ENCODE data around the gene COQ8A. TPM values are rescaled to one million over a fixed set of nuclear protein-coding genes. Genes with fewer than 3 reads are reported as not detected.

Gene COQ8A
- polyA plus RNA-seq, 1 donor from 2014 or later: 13.2 TPM

DNA sequence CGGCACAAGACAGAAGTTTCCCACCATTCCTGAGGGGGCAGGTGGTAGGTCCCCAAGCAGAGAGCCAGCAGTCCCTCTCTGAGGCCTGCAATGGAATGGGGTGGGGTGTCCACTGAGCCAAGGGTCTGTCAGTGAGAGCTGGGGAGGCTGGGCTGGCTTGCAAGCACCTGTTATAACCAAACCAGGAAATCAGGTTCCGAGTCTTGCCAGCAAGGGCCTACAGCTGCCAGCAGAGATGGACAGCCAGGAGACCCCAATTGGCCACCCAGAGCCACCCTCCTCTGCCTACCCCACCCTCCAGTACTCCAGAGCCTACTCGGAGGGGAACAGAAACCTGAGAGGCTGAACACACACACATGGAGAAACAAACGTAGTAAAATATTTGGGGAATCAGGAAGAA, 37.5 kb upstream of the COQ8A start:
- no peaks in the 10 kb centered on the region for H3K27me3 ChIP-seq (ENCODE audit: insufficient read depth, low read depth, low read length)
- no peak overlapping the region for H3K27ac ChIP-seq (ENCODE audit: low read length)
- no peak overlapping the region for H2AFZ ChIP-seq (ENCODE audit: low read depth, low read length)
- H3K9me2 ChIP-seq (ENCODE audit: insufficient read depth, low read length): no peaks in the 10 kb centered on the region
- no peaks in the 10 kb centered on the region for H3K9me3 ChIP-seq (ENCODE audit: low read length)
- TF ChIP-seq SMC3 (conservative IDR thresholded peaks at IDR 0.05; ENCODE audit: poor library complexity) (no peak), EP300 (conservative IDR thresholded peaks at IDR 0.05; ENCODE audit: poor library complexity, severe bottlenecking) (no peak), RAD21 (conservative IDR thresholded peaks at IDR 0.05) (no peak)
- H3K4me3 ChIP-seq (ENCODE audit: low read length): no peak overlapping the region
- no peaks in the 10 kb centered on the region for H4K20me1 ChIP-seq (ENCODE audit: insufficient read depth)
- no peaks in the 10 kb centered on the region for H3F3A ChIP-seq (ENCODE audit: insufficient read depth, low read length, poor library complexity, severe bottlenecking)
- no peaks in the 10 kb centered on the region for H3K36me3 ChIP-seq (ENCODE audit: insufficient read depth, low read length)
- H3K4me2 ChIP-seq (ENCODE audit: low read length): no peak overlapping the region
- no peaks in the 10 kb centered on the region for H3K79me2 ChIP-seq (replicated peaks; ENCODE audit: insufficient read depth, low read length)
- no peak overlapping the region for H3K9ac ChIP-seq (ENCODE audit: low read length)

DNA sequence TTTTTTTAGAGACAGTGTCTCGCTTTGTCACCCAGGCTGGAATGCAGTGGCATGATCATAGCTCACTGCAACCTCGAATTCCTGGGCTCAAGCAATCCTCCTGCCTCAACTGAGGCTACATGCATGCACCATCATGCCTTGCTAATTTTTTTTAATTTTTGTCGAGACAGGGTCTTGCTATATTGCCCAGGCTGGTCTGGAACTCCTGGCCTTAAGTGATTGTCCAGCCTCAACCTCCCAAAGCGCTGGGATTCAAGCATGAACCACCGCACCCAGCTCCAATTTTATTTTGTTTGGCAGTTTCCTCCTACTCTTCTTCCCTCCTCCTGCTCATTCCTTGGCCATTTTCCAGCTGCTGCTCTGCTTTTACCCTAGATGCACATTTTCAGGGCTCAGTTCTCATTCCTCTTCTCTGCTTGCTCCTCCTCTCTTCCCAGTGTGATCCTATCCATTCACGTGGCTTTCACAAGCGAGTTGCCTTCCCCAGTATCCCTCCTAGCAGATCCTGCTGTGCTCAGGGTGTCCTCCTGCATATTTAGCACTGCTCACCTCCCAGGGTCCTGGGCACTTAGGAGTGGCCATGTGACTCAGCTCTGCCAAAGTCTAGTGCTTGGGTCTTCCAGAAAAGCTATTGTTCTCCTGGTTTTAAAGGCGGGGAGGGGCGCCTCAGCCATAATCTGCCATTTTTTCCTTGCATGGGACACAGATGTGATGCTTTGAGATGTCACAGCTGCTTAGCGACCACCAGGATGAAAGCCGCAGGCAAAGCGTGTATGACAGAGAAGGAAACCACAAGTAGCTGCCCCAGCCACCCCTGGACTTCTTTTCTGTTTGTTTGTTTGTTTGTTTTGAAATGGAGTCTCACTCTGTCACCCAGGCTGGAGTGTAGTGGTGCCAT, 36.0 kb upstream of the COQ8A start:
- Histone ChIP-seq H3K9me3 (ENCODE audit: low read length) (no peaks in the 10 kb centered on the region), H3K79me2 (replicated peaks; ENCODE audit: insufficient read depth, low read length) (no peaks in the 10 kb centered on the region), H2AFZ (ENCODE audit: low read depth, low read length) (no peak overlapping the region), H3K9me2 (ENCODE audit: insufficient read depth, low read length) (no peaks in the 10 kb centered on the region), H3K4me2 (ENCODE audit: low read length) (no peak overlapping the region), H3K9ac (ENCODE audit: low read length) (no peak overlapping the region), H3F3A (ENCODE audit: insufficient read depth, low read length, poor library complexity, severe bottlenecking) (no peaks in the 10 kb centered on the region), H3K27ac (ENCODE audit: low read length) (no peak overlapping the region), H4K20me1 (ENCODE audit: insufficient read depth) (no peaks in the 10 kb centered on the region), H3K27me3 (ENCODE audit: insufficient read depth, low read depth, low read length) (no peaks in the 10 kb centered on the region), H3K4me3 (ENCODE audit: low read length) (no peak overlapping the region), H3K36me3 (ENCODE audit: insufficient read depth, low read length) (no peaks in the 10 kb centered on the region)
- TF ChIP-seq EP300 (conservative IDR thresholded peaks at IDR 0.05; ENCODE audit: poor library complexity, severe bottlenecking) (no peak), SMC3 (conservative IDR thresholded peaks at IDR 0.05; ENCODE audit: poor library complexity) (no peak), TAF1 (IDR thresholded peaks at IDR 0.05; ENCODE audit: low read depth) (no peak), MXI1 (conservative IDR thresholded peaks at IDR 0.05; ENCODE audit: poor library complexity, severe bottlenecking) (no peak), POLR2AphosphoS5 (IDR thresholded peaks at IDR 0.05) (no peak), EZH2 (IDR thresholded peaks at IDR 0.05; ENCODE audit: borderline replicate concordance, insufficient read depth, low read length, poor library complexity, severe bottlenecking) (no peak), RAD21 (conservative IDR thresholded peaks at IDR 0.05) (no peak)
- TF ChIP-seq, protein P1, sequence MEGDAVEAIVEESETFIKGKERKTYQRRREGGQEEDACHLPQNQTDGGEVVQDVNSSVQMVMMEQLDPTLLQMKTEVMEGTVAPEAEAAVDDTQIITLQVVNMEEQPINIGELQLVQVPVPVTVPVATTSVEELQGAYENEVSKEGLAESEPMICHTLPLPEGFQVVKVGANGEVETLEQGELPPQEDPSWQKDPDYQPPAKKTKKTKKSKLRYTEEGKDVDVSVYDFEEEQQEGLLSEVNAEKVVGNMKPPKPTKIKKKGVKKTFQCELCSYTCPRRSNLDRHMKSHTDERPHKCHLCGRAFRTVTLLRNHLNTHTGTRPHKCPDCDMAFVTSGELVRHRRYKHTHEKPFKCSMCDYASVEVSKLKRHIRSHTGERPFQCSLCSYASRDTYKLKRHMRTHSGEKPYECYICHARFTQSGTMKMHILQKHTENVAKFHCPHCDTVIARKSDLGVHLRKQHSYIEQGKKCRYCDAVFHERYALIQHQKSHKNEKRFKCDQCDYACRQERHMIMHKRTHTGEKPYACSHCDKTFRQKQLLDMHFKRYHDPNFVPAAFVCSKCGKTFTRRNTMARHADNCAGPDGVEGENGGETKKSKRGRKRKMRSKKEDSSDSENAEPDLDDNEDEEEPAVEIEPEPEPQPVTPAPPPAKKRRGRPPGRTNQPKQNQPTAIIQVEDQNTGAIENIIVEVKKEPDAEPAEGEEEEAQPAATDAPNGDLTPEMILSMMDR (IDR thresholded peaks at IDR 0.05; ENCODE audit: poor library complexity, severe bottlenecking): no peak
- TF ChIP-seq, protein P2, sequence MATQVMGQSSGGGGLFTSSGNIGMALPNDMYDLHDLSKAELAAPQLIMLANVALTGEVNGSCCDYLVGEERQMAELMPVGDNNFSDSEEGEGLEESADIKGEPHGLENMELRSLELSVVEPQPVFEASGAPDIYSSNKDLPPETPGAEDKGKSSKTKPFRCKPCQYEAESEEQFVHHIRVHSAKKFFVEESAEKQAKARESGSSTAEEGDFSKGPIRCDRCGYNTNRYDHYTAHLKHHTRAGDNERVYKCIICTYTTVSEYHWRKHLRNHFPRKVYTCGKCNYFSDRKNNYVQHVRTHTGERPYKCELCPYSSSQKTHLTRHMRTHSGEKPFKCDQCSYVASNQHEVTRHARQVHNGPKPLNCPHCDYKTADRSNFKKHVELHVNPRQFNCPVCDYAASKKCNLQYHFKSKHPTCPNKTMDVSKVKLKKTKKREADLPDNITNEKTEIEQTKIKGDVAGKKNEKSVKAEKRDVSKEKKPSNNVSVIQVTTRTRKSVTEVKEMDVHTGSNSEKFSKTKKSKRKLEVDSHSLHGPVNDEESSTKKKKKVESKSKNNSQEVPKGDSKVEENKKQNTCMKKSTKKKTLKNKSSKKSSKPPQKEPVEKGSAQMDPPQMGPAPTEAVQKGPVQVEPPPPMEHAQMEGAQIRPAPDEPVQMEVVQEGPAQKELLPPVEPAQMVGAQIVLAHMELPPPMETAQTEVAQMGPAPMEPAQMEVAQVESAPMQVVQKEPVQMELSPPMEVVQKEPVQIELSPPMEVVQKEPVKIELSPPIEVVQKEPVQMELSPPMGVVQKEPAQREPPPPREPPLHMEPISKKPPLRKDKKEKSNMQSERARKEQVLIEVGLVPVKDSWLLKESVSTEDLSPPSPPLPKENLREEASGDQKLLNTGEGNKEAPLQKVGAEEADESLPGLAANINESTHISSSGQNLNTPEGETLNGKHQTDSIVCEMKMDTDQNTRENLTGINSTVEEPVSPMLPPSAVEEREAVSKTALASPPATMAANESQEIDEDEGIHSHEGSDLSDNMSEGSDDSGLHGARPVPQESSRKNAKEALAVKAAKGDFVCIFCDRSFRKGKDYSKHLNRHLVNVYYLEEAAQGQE (IDR thresholded peaks at IDR 0.05; ENCODE audit: borderline replicate concordance): no peak

Data from neural cell (in vitro differentiated cells).